ENCODE data around the gene FBN1.

The FBN1 gene

GRCh38 chr15:48421362-48421761 is 224.1 kb downstream of the FBN1 start:
- ChIA-PET CTCF (interaction anchor here (1.0 to 2.4 kb wide), 5 partner anchors 11 to 62 kb away, joined by 3 to 7 read pairs (median 3); no protein-coding TSS in a partner anchor), POLR2A (no interaction called here)
- no peak for DNase-seq (ENCODE audit: extremely low spot score)
- no peak for TF ChIP-seq CTCF (IDR thresholded peaks at IDR 0.05; ENCODE audit: control extremely low read depth, extremely low read depth, low read depth, missing control alignments)

- CTCF ChIA-PET, result no interaction called here
- no peak for TF ChIP-seq CTCF (IDR thresholded peaks at IDR 0.05; ENCODE audit: control extremely low read depth, extremely low read depth, low read depth, missing control alignments)
- POLR2A ChIA-PET, result no interaction called here
- DNase-seq (ENCODE audit: extremely low spot score), result no peak
Measured at GRCh38 chr15:48419896-48420295, 225.6 kb downstream of the FBN1 start.

GRCh38 chr15:48418343-48418742 is 227.2 kb downstream of the FBN1 start:
- POLR2A ChIA-PET, result no interaction called here
- CTCF ChIA-PET, result interaction anchor here (0.9 kb wide), 1 partner anchor 59 kb away, joined by 3 read pairs; no protein-coding TSS in a partner anchor
- no peak for DNase-seq (ENCODE audit: extremely low spot score)
- no peak for TF ChIP-seq CTCF (IDR thresholded peaks at IDR 0.05; ENCODE audit: control extremely low read depth, extremely low read depth, low read depth, missing control alignments)

- DNase-seq (ENCODE audit: extremely low spot score), result no peak
- ChIA-PET CTCF (interaction anchor here (1.6 kb wide), 1 partner anchor 12 kb away, joined by 3 read pairs; no protein-coding TSS in a partner anchor), POLR2A (no interaction called here)
- no peak for TF ChIP-seq CTCF (IDR thresholded peaks at IDR 0.05; ENCODE audit: control extremely low read depth, extremely low read depth, low read depth, missing control alignments)
Measured at GRCh38 chr15:48416301-48416700, 229.2 kb downstream of the FBN1 start.

GRCh38 chr15:48415036-48415886 is 230.2 kb downstream of the FBN1 start:
- DNase-seq (ENCODE audit: extremely low spot score), result no peak
- no peak for TF ChIP-seq CTCF (IDR thresholded peaks at IDR 0.05; ENCODE audit: control extremely low read depth, extremely low read depth, low read depth, missing control alignments)
- POLR2A ChIA-PET, result no interaction called here
- CTCF ChIA-PET, result interaction anchor here (0.9 to 1.3 kb wide), 2 partner anchors 10 to 13 kb away, joined by 3 to 4 read pairs; no protein-coding TSS in a partner anchor

GRCh38 chr15:48414015-48414414 is 231.5 kb downstream of the FBN1 start:
- no peak for TF ChIP-seq CTCF (IDR thresholded peaks at IDR 0.05; ENCODE audit: control extremely low read depth, extremely low read depth, low read depth, missing control alignments)
- DNase-seq (ENCODE audit: extremely low spot score), result no peak
- POLR2A ChIA-PET, result no interaction called here
- CTCF ChIA-PET, result interaction anchor here (1.7 kb wide), 1 partner anchor 9 kb away, joined by 6 read pairs; no protein-coding TSS in a partner anchor

Measured in GM10248 (cell line).